ENCODE measurements around the gene FSTL4.

The FSTL4 gene

GRCh38 chr5:133425222-133425621, 187.1 kb downstream of the FSTL4 start:
- TF ChIP-seq, protein P1, sequence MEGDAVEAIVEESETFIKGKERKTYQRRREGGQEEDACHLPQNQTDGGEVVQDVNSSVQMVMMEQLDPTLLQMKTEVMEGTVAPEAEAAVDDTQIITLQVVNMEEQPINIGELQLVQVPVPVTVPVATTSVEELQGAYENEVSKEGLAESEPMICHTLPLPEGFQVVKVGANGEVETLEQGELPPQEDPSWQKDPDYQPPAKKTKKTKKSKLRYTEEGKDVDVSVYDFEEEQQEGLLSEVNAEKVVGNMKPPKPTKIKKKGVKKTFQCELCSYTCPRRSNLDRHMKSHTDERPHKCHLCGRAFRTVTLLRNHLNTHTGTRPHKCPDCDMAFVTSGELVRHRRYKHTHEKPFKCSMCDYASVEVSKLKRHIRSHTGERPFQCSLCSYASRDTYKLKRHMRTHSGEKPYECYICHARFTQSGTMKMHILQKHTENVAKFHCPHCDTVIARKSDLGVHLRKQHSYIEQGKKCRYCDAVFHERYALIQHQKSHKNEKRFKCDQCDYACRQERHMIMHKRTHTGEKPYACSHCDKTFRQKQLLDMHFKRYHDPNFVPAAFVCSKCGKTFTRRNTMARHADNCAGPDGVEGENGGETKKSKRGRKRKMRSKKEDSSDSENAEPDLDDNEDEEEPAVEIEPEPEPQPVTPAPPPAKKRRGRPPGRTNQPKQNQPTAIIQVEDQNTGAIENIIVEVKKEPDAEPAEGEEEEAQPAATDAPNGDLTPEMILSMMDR (IDR thresholded peaks at IDR 0.05; ENCODE audit: insufficient read depth, low read length, missing control alignments) = no peak
- ChIA-PET POLR2A (no interaction called here), CTCF (interaction anchor here (0.6 to 1.6 kb wide), 6 partner anchors 9 to 553 kb away, joined by 3 to 4 read pairs (median 4); no protein-coding TSS in a partner anchor)
- H3K4me3 ChIP-seq (ENCODE audit: low read depth, low read length) = no peak overlapping the region
- DNase-seq (ENCODE audit: low read depth, low spot score) = no peak

- ChIA-PET POLR2A (no interaction called here), CTCF (interaction anchor here (0.8 to 2.7 kb wide), 15 partner anchors 8 to 539 kb away, joined by 3 to 15 read pairs (median 4); no protein-coding TSS in a partner anchor)
- H3K4me3 ChIP-seq (ENCODE audit: low read depth, low read length) = no peak overlapping the region
- no peak for DNase-seq (ENCODE audit: low read depth, low spot score)
- TF ChIP-seq, protein P1 (IDR thresholded peaks at IDR 0.05; ENCODE audit: insufficient read depth, low read length, missing control alignments) = peak; percentile 89
These were observed 188.6 kb downstream of the FSTL4 start for GRCh38 chr5:133423618-133424282.

GRCh38 chr5:133423011-133423617, 189.2 kb downstream of the FSTL4 start:
- ChIA-PET CTCF (interaction anchor here (0.8 to 2.7 kb wide), 10 partner anchors 9 to 539 kb away, joined by 3 to 15 read pairs (median 6); no protein-coding TSS in a partner anchor), POLR2A (no interaction called here)
- TF ChIP-seq, protein P1 (IDR thresholded peaks at IDR 0.05; ENCODE audit: insufficient read depth, low read length, missing control alignments) = no peak
- no peak for DNase-seq (ENCODE audit: low read depth, low spot score)
- H3K4me3 ChIP-seq (ENCODE audit: low read depth, low read length) = no peak overlapping the region

GRCh38 chr5:133421806-133422205, 190.5 kb downstream of the FSTL4 start:
- POLR2A ChIA-PET = no interaction called here
- TF ChIP-seq, protein P1 (IDR thresholded peaks at IDR 0.05; ENCODE audit: insufficient read depth, low read length, missing control alignments) = no peak
- CTCF ChIA-PET = interaction anchor here (0.9 to 2.2 kb wide), 4 partner anchors 17 to 523 kb away, joined by 3 to 7 read pairs (median 4); no protein-coding TSS in a partner anchor

GRCh38 chr5:133421394-133421793, 190.9 kb downstream of the FSTL4 start:
- TF ChIP-seq, protein P1 (IDR thresholded peaks at IDR 0.05; ENCODE audit: insufficient read depth, low read length, missing control alignments) = peak; percentile 26
- CTCF ChIA-PET = interaction anchor here (0.9 to 2.2 kb wide), 5 partner anchors 14 to 523 kb away, joined by 3 to 7 read pairs (median 3); no protein-coding TSS in a partner anchor
- DNase-seq (ENCODE audit: low read depth, low spot score) = no peak
- POLR2A ChIA-PET = no interaction called here
- H3K4me3 ChIP-seq (ENCODE audit: low read depth, low read length) = no peak overlapping the region

More at GRCh38 chr5:133421806-133422205, 190.5 kb downstream of the FSTL4 start:
- DNase-seq (ENCODE audit: low read depth, low spot score) = no peak
- no peak overlapping the region for H3K4me3 ChIP-seq (ENCODE audit: low read depth, low read length)
